Mucosa of stomach (tissue), 1 donor: Measurements from ENCODE around the gene STK39.

Experiments
- H3K27me3 ChIP-seq: one replicate; pipeline ENCODE4 v1.7.0; 2013; ENCODE audit warnings: mild to moderate bottlenecking, low read length; ENCODE audit not compliant: control insufficient read depth, insufficient read depth
- H3K36me3 ChIP-seq: one replicate; pipeline ENCODE4 v1.7.0; 2013; ENCODE audit warnings: low read length; ENCODE audit not compliant: control insufficient read depth, insufficient read depth
- H3K4me1 ChIP-seq: one replicate; pipeline ENCODE4 v1.7.0; 2013; ENCODE audit warnings: mild to moderate bottlenecking, low read length; ENCODE audit not compliant: control insufficient read depth, insufficient read depth
- H3K4me3 ChIP-seq: one replicate; pipeline ENCODE4 v1.7.0; 2013; ENCODE audit warnings: low read length
- H3K9ac ChIP-seq: one replicate; pipeline ENCODE4 v1.7.0; 2013; ENCODE audit warnings: mild to moderate bottlenecking, low read length, moderate library complexity
- H3K9me3 ChIP-seq: one replicate; pipeline ENCODE4 v1.7.0; 2013; ENCODE audit warnings: mild to moderate bottlenecking, low read length, moderate library complexity; ENCODE audit not compliant: control insufficient read depth
- donor health status: Pancreatic carcinoma.

STK39 gene

DNA sequence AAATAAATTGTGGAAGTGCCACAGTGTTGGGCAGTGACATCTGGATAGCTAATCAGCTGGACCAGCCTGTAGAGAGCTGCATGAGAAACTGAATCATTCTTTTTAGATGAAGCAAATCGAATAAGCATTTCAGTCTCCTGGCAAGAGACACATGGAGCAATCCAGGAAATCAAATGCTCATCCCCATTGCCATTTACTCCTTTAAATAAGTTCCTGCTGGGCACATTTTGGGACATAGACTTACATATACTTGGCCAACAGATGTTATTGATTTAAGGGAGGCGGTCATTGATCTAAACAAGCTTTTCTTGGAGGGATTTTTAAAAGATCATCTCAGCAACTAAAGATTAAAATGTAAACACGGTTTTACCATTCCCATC, 307.1 kb downstream of the STK39 start:
- Histone ChIP-seq H3K9ac (no peak overlapping the region), H3K36me3 (no peaks in the 10 kb centered on the region), H3K4me3 (no peak overlapping the region), H3K27me3 (no peaks in the 10 kb centered on the region), H3K9me3 (no peaks in the 10 kb centered on the region), H3K4me1 (no peaks in the 10 kb centered on the region)

DNA sequence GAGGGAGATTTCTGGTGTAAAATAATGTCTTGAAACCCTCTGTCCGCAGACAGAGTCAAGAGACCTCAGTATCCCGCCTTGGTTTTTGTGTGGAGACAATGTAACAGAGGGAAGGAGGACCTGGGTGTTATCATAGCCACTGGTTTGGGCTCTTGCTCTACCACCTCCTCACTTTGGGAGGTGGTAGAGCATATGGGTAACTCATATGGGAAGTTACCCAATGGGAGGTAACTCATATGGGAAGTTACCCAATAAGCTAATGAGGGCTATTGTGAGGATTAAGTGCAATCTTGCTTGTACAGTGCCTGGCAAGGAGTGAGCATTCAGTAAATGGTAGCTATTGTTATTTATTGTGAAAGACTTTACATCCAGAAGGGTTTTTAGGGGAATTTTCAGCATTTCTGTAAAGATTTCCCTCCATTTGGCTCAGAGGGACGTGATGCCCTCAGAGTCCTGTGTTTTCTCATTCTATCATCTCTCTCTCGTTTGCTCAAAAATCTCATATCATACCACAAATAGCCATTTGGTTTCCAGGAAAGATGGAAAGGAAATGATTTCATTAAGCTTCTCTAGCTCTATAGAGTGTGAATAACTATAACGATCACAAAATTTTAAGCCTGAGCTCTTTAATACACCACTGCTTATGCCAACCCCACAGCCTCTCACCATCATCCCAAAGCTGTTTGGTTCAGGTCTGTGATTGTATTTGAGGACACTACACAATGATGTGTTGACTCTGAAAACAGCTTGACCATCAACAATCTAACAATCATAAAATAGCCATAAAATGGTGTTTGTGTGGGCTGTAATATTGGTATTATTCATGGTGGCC, 307.7 kb downstream of the STK39 start:
- Histone ChIP-seq H3K27me3 (no peaks in the 10 kb centered on the region), H3K9me3 (no peaks in the 10 kb centered on the region), H3K9ac (no peak overlapping the region), H3K36me3 (no peaks in the 10 kb centered on the region), H3K4me1 (no peaks in the 10 kb centered on the region), H3K4me3 (no peak overlapping the region)

- H3K27me3 ChIP-seq, result no peaks in the 10 kb centered on the region
- H3K36me3 ChIP-seq, result no peaks in the 10 kb centered on the region
- no peak overlapping the region for H3K9ac ChIP-seq
- no peaks in the 10 kb centered on the region for H3K4me1 ChIP-seq
- no peaks in the 10 kb centered on the region for H3K9me3 ChIP-seq
- H3K4me3 ChIP-seq, result no peak overlapping the region
Observed at GRCh38 chr2:167937403-167937802, 310.0 kb downstream of the STK39 start.

DNA sequence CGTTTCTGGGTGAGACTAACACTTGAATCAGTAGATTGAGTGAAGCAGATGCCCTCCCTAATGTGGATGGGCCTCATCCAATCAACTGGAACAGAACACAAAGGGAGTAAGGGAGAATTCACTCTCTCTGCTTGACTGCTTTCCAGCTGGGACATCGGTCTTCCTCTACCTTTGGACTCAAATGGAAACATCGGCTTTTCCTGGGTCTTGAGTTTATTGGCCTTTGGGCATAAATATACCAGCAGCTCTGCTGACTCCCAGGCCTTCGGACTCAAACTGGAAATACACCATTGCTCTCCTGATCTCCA, 311.6 kb downstream of the STK39 start:
- Histone ChIP-seq H3K4me3 (no peak overlapping the region), H3K9ac (no peak overlapping the region), H3K4me1 (no peaks in the 10 kb centered on the region), H3K9me3 (no peaks in the 10 kb centered on the region), H3K36me3 (no peaks in the 10 kb centered on the region), H3K27me3 (no peaks in the 10 kb centered on the region)

GRCh38 chr2:167933097-167933814, 314.1 kb downstream of the STK39 start:
- Histone ChIP-seq H3K4me1 (no peaks in the 10 kb centered on the region), H3K9me3 (no peaks in the 10 kb centered on the region), H3K4me3 (no peak overlapping the region), H3K36me3 (no peaks in the 10 kb centered on the region), H3K9ac (no peak overlapping the region), H3K27me3 (no peaks in the 10 kb centered on the region)

DNA sequence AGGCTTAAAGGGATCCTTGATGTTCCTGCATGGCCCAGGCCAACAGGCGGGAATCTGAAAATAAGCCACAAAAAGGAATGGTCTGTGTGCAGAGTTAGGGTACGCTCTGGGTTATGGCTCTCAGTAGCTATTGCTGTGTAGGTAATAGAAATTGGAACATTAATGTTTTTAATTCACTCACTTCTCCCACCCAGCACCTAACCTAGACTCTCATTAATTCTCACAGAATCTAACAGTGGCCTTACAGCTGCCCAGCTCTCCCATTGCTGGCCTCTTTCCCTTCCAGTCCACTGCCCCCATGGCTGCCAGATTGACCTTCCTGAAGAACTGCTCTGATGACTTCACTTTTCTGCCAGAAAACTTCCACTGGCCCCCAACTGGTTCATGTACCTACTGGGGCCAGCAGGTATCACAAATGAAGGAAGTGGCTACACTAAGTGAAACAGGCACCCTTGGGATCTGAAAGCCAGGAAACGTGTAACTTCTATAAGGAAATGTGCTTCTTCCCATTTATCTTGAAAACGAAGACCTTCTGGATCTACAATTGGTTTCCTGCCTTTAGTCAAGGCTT, 315.2 kb downstream of the STK39 start:
- H3K27me3 ChIP-seq, result no peaks in the 10 kb centered on the region
- no peak overlapping the region for H3K4me3 ChIP-seq
- no peak overlapping the region for H3K9ac ChIP-seq
- H3K36me3 ChIP-seq, result no peaks in the 10 kb centered on the region
- no peaks in the 10 kb centered on the region for H3K9me3 ChIP-seq
- H3K4me1 ChIP-seq, result no peaks in the 10 kb centered on the region

DNA sequence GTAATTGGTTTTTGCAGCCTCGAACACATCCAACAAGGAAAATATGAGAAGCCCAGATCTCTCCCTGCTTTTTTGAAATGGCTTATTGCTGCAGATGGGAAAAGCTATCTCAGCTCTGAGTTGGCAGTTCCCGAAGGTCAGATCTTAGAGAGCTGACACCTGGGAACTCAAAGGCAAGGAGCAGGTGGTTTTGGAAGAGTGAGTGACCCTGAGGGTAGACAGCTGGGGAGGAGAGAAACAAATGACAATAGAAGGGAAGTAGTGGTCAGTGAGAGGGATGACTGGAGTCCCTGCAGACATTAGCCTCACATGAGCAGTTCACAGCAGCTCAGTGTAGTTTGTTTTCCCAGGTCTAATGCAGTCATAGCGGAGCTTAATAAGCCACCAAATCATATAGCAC, 317.9 kb downstream of the STK39 start:
- Histone ChIP-seq H3K36me3 (no peaks in the 10 kb centered on the region), H3K9ac (no peak overlapping the region), H3K4me1 (no peaks in the 10 kb centered on the region), H3K9me3 (no peaks in the 10 kb centered on the region), H3K27me3 (no peaks in the 10 kb centered on the region), H3K4me3 (no peak overlapping the region)

DNA sequence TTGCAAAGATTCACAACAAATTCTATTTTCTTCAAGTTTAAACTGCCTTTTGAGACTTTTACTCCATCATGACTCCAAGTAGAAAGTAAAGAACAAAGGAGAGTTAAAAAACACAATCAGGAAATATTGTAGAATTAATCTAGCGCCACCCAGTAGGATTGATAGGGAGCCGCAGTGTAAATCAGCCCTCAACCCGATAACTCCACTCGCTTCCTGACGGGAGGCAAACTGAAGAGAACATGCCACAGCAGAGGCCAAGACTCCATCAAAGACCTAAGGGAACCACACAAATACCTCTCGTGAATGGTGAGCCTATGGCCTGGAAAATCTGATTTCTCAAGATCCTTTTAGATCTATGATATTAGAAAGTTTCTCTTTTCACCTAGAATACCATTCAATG, 319.0 kb downstream of the STK39 start:
- Histone ChIP-seq H3K4me1 (no peaks in the 10 kb centered on the region), H3K36me3 (no peaks in the 10 kb centered on the region), H3K4me3 (no peak overlapping the region), H3K27me3 (no peaks in the 10 kb centered on the region), H3K9me3 (no peaks in the 10 kb centered on the region), H3K9ac (no peak overlapping the region)

- no peak overlapping the region for H3K4me3 ChIP-seq
- H3K9ac ChIP-seq, result no peak overlapping the region
- no peaks in the 10 kb centered on the region for H3K36me3 ChIP-seq
- H3K4me1 ChIP-seq, result no peaks in the 10 kb centered on the region
- H3K27me3 ChIP-seq, result no peaks in the 10 kb centered on the region
- H3K9me3 ChIP-seq, result no peaks in the 10 kb centered on the region
Observed at GRCh38 chr2:167925758-167926157, 321.6 kb downstream of the STK39 start.

DNA sequence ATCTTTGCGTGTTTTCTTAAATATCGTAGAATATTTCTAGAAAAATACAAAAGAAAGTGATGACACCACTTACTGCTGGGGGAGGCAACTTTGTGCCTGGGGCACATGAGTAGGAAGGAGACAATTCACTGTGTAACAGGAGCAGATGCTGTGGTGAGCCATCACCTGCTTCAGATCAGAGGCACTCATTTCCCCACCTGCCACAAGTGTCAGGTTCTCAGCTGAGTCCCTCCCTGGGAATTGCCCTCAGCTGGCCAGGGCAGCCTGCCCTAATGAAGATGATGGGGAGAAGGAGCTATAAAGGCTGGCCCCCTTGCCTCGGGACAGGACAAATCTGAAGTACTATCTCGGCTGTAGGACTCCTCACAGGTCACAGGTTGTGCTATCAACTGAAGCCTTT, 322.8 kb downstream of the STK39 start:
- H3K4me1 ChIP-seq, result no peaks in the 10 kb centered on the region
- H3K9ac ChIP-seq, result no peak overlapping the region
- H3K4me3 ChIP-seq, result no peak overlapping the region
- H3K27me3 ChIP-seq, result no peaks in the 10 kb centered on the region
- H3K36me3 ChIP-seq, result no peaks in the 10 kb centered on the region
- no peaks in the 10 kb centered on the region for H3K9me3 ChIP-seq

DNA sequence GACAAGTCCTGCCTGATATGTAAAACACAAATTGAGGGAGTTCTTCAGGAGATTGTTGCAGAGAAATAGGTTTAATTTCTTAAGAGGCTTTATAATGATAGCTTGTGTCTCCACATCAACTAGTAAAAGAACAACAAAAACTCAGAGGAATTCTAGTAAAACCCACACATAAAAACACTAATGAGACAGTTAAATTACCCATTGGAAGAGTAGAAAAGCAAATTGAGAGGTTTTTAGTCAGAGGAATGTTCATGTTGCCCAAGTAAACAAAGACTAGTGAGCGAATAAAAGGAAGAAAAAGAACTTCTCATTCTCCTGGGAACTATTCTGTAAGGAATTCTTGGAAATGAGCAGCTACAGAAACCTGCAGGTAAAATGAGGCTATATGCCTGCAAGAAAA, 330.6 kb downstream of the STK39 start:
- Histone ChIP-seq H3K4me1 (no peaks in the 10 kb centered on the region), H3K9me3 (no peaks in the 10 kb centered on the region), H3K27me3 (no peaks in the 10 kb centered on the region), H3K36me3 (no peaks in the 10 kb centered on the region), H3K4me3 (no peak overlapping the region), H3K9ac (no peak overlapping the region)

DNA sequence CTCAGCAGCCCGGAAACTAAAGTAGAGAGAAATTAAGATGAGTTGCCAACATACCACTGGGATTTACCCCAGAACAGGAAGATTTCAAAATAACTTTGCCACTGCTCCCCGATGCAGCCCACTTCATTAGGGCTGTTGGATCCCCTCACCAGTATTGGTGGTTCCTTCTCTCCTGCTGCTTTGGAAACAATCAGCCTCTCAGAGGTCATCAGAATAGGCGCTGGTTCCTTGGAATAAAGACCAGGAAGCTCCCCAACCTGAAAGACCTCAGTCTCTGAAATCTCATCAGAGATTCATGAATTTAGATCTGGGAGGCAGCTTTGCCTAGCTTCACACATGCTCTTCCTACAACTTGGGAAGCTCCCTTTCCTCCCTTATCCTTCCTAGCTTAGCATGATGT, 332.4 kb downstream of the STK39 start:
- no peaks in the 10 kb centered on the region for H3K4me1 ChIP-seq
- H3K9ac ChIP-seq, result no peak overlapping the region
- H3K4me3 ChIP-seq, result no peak overlapping the region
- no peaks in the 10 kb centered on the region for H3K27me3 ChIP-seq
- no peaks in the 10 kb centered on the region for H3K36me3 ChIP-seq
- no peaks in the 10 kb centered on the region for H3K9me3 ChIP-seq
